ENCODE measurements around the gene SH3GL2.
"Not testable (repeated sequence)": the region's sequence is repeated elsewhere in the genome, so short reads cannot be mapped to it uniquely, and the experiment has no call there.

The SH3GL2 gene

GRCh38 chr9:17751486-17751885, 172.6 kb downstream of the SH3GL2 start:
- no peak for DNase-seq (ENCODE audit: low read depth in 2 of 2)

GRCh38 chr9:17752021-17752420, 173.2 kb downstream of the SH3GL2 start:
- no peak for DNase-seq (ENCODE audit: low read depth in 2 of 2)

GRCh38 chr9:17757816-17758215, 178.9 kb downstream of the SH3GL2 start:
- no peak for DNase-seq (ENCODE audit: low read depth in 2 of 2)

- no peak for DNase-seq (ENCODE audit: low read depth in 2 of 2)
Observed at GRCh38 chr9:17760250-17760649, 181.4 kb downstream of the SH3GL2 start.

- DNase-seq (ENCODE audit: low read depth in 2 of 2), result no peak
Observed at GRCh38 chr9:17761984-17762676, 183.3 kb downstream of the SH3GL2 start.

- no peak for DNase-seq (ENCODE audit: low read depth in 2 of 2)
Observed at GRCh38 chr9:17764306-17764705, 185.4 kb downstream of the SH3GL2 start.

- not testable (repeated sequence) for DNase-seq (ENCODE audit: low read depth in 2 of 2)
Observed at GRCh38 chr9:17765131-17765530, 186.3 kb downstream of the SH3GL2 start.

- no peak for DNase-seq (ENCODE audit: low read depth in 2 of 2)
Observed at GRCh38 chr9:17772223-17772622, 193.4 kb downstream of the SH3GL2 start.

DNA sequence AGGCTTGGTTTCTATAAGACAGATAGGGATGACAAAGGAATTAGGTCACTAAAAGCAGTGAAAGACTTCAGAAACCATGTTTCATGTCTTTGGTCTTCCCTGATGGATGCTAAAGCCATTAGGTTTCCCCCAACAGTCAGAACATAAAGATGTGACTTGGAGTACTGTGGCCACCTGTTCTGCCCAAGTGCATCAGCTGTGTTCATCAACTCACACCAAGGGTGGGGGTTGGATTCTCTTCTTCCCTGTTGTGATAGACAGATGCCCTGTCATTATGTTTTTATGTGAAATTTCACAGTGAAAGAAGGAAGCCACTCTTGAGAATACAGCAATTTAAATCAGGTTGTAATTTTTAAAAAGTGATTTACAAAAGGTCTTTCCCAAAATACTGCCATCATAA, 196.8 kb downstream of the SH3GL2 start:
- DNase-seq (ENCODE audit: low read depth in 2 of 2), result no peak

DNA sequence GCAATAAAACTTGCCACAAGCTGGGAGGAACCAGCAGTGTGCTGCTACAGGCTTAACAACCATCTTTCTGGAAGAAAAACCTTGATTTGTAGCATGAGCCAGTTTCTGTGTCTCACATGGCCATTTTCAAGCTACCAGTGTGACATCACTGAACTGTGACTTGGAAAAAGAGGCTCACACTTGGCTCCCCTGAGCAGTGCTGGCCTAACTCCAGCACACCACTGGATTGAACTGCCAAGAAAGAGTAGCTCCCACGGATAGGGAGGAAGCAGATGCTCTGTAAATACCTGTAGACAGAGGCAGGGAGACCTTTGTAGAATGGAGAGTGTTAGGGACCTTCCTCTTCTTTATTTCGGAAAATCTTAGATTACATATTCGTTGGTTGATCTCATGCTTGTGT, 197.9 kb downstream of the SH3GL2 start:
- no peak for DNase-seq (ENCODE audit: low read depth in 2 of 2)

DNA sequence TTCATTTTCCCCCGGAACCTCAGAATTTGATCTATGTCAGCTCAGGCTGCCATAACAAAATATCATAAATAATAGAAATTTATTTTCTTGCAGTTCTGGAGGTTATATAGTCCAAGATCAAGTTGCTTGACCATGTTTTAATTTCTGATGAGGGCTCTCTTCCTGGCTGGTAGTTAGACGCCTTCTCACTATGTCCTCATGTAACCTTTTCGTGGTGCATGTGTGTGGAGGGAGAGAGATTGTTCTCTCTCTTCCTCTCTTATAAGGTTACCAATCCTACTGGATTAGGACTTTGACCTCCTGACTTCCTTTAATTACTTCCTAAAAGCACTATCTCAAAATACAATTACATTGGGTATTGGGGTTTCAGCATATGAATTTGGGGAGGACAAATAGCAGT, 198.6 kb downstream of the SH3GL2 start:
- DNase-seq (ENCODE audit: low read depth in 2 of 2), result no peak

DNA sequence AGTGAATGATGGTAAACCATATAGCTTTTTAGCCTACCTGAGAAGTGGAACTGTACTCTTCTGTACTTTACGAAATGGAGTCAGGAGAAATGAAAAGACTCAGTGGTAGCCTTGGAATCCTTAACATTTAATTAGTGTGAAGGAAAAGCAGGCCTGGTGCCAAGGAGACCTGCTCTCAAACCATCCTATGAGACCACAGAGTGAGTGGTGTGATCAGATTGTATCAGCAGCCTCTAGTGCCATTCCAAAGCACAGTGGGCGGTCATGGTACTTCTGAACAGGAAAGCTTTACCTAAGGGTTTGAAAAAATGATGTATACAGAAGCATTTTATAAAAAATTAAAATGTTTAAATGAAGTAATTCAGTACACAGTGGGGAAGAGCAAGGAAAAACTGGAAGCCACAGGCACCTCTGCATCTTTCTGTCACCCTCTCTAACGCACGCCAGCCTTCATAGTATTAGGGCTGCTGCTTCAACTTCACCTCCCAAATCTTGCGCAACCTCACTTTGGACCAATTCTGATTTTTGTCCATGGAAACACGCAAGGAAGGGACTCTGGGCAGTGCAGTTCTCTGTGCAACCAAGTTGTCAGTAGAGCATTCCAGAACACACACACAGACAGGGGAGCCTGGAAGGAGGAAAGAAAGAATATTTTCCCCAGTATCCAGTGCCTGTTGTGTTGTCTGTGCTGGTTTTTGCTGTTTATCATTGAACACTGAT, 203.7 kb downstream of the SH3GL2 start:
- no peak for DNase-seq (ENCODE audit: low read depth in 2 of 2)

- no peak for DNase-seq (ENCODE audit: low read depth in 2 of 2)
Observed at GRCh38 chr9:17783227-17783626, 204.4 kb downstream of the SH3GL2 start.

DNA sequence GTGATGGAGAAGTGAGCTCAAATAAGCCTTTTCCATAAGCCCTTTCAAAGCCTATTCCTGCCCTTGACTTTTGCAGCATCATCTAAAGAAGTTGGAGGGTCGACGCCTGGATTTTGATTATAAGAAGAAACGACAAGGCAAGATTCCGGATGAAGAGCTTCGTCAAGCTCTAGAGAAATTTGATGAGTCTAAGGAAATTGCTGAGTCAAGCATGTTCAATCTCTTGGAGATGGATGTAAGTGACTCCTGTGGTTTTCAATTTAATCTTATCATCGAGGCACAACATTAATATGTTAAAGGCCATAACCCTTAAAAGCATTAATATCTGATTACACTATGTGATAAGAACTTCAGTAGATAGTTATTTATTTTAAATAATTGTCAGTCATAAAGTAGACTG, 210.4 kb downstream of the SH3GL2 start:
- no peak for DNase-seq (ENCODE audit: low read depth in 2 of 2)

- no peak for DNase-seq (ENCODE audit: low read depth in 2 of 2)
Observed at GRCh38 chr9:17793713-17794622, 215.1 kb downstream of the SH3GL2 start.

DNA sequence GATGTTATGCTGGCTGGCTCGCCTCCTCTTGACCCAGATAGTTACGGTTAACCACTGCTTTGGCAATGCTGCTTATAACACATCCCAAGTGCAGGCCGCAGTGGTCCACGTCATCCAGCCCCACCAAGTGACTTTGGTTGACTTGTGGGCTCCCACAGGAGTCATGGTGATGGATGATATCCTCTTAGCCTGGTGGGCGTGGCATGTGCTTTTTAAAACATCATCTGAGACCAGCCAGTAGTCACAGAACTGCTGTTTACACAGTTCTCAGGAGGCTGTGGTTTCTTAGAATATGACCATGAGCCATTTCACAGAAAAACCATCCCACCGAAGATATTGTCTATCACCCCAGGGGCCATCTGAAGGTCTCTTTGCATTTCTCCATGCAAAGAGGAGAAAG, 216.9 kb downstream of the SH3GL2 start:
- no peak for DNase-seq (ENCODE audit: low read depth in 2 of 2)

DNA sequence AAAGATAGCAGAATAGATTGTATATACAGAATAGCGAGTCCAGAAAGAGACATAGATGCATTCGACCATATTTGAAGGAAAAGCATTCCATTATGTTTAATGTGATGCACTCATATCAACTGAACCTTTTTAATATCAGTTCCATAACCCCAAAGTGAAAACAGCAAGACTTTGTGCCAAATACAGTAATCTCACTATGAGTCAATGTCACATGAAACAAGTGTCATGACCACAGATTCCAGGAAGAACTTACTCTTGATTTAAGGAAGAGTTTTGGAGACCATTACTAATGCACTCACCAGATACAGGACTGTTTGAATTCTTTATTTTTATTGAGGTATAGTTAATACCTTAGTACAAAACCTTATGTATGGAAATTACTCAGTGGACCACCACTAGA, 220.5 kb downstream of the SH3GL2 start:
- DNase-seq (ENCODE audit: low read depth in 2 of 2), result no peak

- no peak for DNase-seq (ENCODE audit: low read depth in 2 of 2)
Observed at GRCh38 chr9:17800418-17800817, 221.6 kb downstream of the SH3GL2 start.

- no peak for DNase-seq (ENCODE audit: low read depth in 2 of 2)
Observed at GRCh38 chr9:17802249-17802857, 223.5 kb downstream of the SH3GL2 start.

DNA sequence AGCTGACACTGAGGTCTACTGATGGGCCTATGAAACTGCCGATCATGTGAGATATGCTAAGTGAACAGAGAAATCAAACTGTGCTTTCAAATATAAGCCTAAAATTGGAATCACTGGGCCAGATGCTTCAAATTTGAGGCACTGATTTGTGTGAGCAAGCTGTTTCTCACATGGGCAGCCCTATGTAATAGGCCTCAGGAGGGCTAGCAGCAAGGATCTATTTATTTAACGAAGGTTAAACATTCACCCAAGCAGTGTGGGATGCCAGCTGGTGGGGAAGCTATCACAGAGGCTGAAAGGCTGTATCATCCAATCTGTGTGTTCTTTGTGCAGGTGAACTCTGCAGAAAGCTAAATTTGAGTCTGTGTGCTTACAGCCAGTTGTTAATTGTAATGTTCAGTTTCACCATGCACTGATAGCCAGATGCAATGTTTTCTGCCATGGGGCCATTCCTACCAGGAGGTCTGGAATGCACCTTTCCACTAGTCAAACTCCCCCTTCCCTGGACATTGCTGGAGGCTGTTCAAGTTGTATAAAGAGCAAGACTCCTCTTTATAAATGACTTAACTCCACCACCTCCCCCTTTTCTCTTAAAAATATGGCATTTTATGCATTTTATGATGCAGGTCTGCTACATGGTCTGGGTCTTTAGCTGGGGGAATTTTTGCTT, 228.9 kb downstream of the SH3GL2 start:
- DNase-seq (ENCODE audit: low read depth in 2 of 2), result no peak

DNA sequence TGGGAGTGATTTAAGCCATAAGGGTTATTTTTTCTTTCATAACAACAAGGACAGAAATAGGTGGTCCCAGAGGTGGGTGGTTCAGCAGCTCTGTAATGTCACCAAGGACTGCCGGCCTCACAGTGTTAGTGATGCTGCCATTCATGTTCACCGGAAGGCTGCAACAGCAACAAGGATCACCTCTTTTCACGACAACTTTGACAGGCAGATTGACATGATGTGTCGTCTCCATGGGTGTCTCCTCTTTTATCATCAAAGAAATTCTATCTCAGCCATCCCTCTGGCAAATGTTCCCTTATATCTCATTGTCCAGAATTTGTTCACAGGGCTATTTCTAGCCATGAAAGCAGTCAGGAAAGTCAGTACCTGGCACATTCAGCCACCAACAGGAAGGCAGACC, 231.5 kb downstream of the SH3GL2 start:
- DNase-seq (ENCODE audit: low read depth in 2 of 2), result no peak
